HepG2 (cell line): ENCODE measurements around the gene WWC2. TPM values are rescaled to one million over a fixed set of nuclear protein-coding genes. Genes with fewer than 3 reads are reported as not detected.
A peak's percentile ranks its signal among the peaks of the same experiment; 100 is the strongest.

Experiments used
- CEBPB ChIP-seq: IDR thresholded peaks from 2 replicates; pipeline ENCODE4 v1.6.1; 2011; ENCODE audit warnings: low read depth, low read length, improper control_type of control experiment, borderline replicate concordance
- HOXD1 ChIP-seq: sonication (generic); formaldehyde crosslinking; IDR thresholded peaks from 2 replicates; pipeline ENCODE4 v1.5.0; 2020; ENCODE audit warnings: missing genetic modification reagents
- MXI1 ChIP-seq: IDR thresholded peaks from 3 replicates; pipeline ENCODE4 v1.6.1; 2012; ENCODE audit warnings: low read depth, low read length, inconsistent platforms, borderline replicate concordance
- MYPOP ChIP-seq: sonication (generic); formaldehyde crosslinking; IDR thresholded peaks from 2 replicates; pipeline ENCODE4 v1.8.1; 2023; ENCODE audit warnings: mild to moderate bottlenecking, moderate library complexity, missing genetic modification reagents
- NCOR1 ChIP-seq: fragments of 200-600 bp; sonication (generic); IDR thresholded peaks from 2 replicates; pipeline ENCODE4 v1.7.0; 2017; ENCODE audit warnings: antibody characterized with exemption, low read length, borderline replicate concordance
- PCBP1 ChIP-seq: fragments of 200-400 bp; formaldehyde crosslinking; IDR thresholded peaks from 2 replicates; pipeline ENCODE4 v1.6.1; 2017; ENCODE audit warnings: mild to moderate bottlenecking, low read depth, low read length, borderline replicate concordance
- SMAD3 ChIP-seq: sonication (generic); formaldehyde crosslinking; IDR thresholded peaks from 2 replicates; pipeline ENCODE4 v1.4.0; 2020; ENCODE audit warnings: missing genetic modification reagents
- TBX2 ChIP-seq: sonication (generic); formaldehyde crosslinking; IDR thresholded peaks from 2 replicates; pipeline ENCODE4 v1.5.0; 2020; ENCODE audit warnings: missing genetic modification reagents, mild to moderate bottlenecking, borderline replicate concordance
- TEAD3 ChIP-seq: optimal IDR thresholded peaks from 2 replicates; pipeline ENCODE3; 2016; ENCODE audit warnings: borderline replicate concordance
- ZFP36L1 ChIP-seq: sonication (generic); formaldehyde crosslinking; IDR thresholded peaks from 2 replicates; pipeline ENCODE4 v1.8.0; 2022; ENCODE audit warnings: mild to moderate bottlenecking, missing genetic modification reagents, moderate library complexity
- ZNF432 ChIP-seq: sonication (generic); formaldehyde crosslinking; IDR thresholded peaks from 2 replicates; pipeline ENCODE4 v1.5.0; 2020; ENCODE audit warnings: missing genetic modification reagents, mild to moderate bottlenecking, borderline replicate concordance
- ZNF614 ChIP-seq: IDR thresholded peaks from 2 replicates; pipeline ENCODE4 v1.6.1; 2018; ENCODE audit warnings: missing biosample characterization, missing genetic modification reagents, inconsistent platforms, borderline replicate concordance
- ZNF737 ChIP-seq: sonication (generic); formaldehyde crosslinking; IDR thresholded peaks from 2 replicates; pipeline ENCODE4 v1.5.0; 2020; ENCODE audit warnings: missing genetic modification reagents, mild to moderate bottlenecking, borderline replicate concordance
- ZNF850 ChIP-seq: sonication (generic); formaldehyde crosslinking; conservative IDR thresholded peaks from 2 replicates; pipeline ENCODE4 v1.9.0; 2021; ENCODE audit warnings: mild to moderate bottlenecking, missing genetic modification reagents
- polyA plus RNA-seq, 8 experiments: library from polyadenylated mRNA; depleted of rRNA in 3 of 8; stranded (reverse) in 7 of 8; unstranded in 1 of 8; fragments of >200 nt; fragmentation: Illumina TruSeq in 4 of 8; extraction: Trizol in 4 of 8; gene quantifications; 2 replicates each; pipeline versions ENCODE4 v1.2.1 to v1.2.3, GENCODE V29; 2011 to 2016; ENCODE audit warnings: low read depth in 4 of 8, missing spikeins in 1 of 8, mixed read lengths in 1 of 8; ENCODE audit not compliant: insufficient read depth in 1 of 8
- total RNA-seq, 5 experiments: library from RNA; depleted of rRNA; stranded (reverse); fragments of >200 nt; fragmentation: Illumina TruSeq; extraction: Trizol; gene quantifications; 2 replicates each; pipeline ENCODE4 v1.2.3, GENCODE V29; 2016; ENCODE audit warnings: low read depth in 1 of 5
- TF ChIP-seq, protein P1 (sequence below): sonication (generic); formaldehyde crosslinking; IDR thresholded peaks from 2 replicates; pipeline ENCODE4 v1.8.1; 2023; ENCODE audit warnings: mild to moderate bottlenecking, inconsistent platforms, moderate library complexity, missing genetic modification reagents, borderline replicate concordance
- TF ChIP-seq, protein P2 (sequence below): sonication (generic); formaldehyde crosslinking; IDR thresholded peaks from 2 replicates; pipeline ENCODE4 v1.5.1; 2020; ENCODE audit warnings: mild to moderate bottlenecking, missing genetic modification reagents, moderate library complexity
- TF ChIP-seq, protein P3 (sequence below): sonication (generic); formaldehyde crosslinking; IDR thresholded peaks from 2 replicates; pipeline ENCODE4 v1.5.0; 2020; ENCODE audit warnings: mild to moderate bottlenecking, missing genetic modification reagents, borderline replicate concordance
- TF ChIP-seq, protein P4 (sequence below): sonication (generic); formaldehyde crosslinking; conservative IDR thresholded peaks from 2 replicates; pipeline ENCODE4 v1.4.0; 2020; ENCODE audit warnings: mild to moderate bottlenecking, missing genetic modification reagents, moderate library complexity

WWC2 gene
- total and polyA plus RNA-seq, 2 of the 13 experiments (the other 11 are each of a cell fraction or from before 2014, with no cell fraction given), result 40.0 to 50.1 TPM

- TF ChIP-seq ZFP36L1 (CRISPR knock-in tag) (no peak), MYPOP (CRISPR knock-in tag) (no peak), TEAD3 (CRISPR knock-in tag) (peak; percentile 92), MXI1 (no peak; the same call in 2 of the 3 replicates), ZNF614 (CRISPR knock-in tag) (0 out of 2 replicates have a peak, but pooled peaks have one; percentile 53), PCBP1 (no peak), ZNF850 (no peak), SMAD3 (CRISPR knock-in tag) (peak; percentile 57; the same call in 1 of the 2 replicates), TBX2 (peak; percentile 61; the same call in 1 of the 2 replicates), ZNF737 (no peak), NCOR1 (no peak), CEBPB (0 out of 2 replicates have a peak, but pooled peaks have one; percentile 8), ZNF432 (CRISPR knock-in tag) (no peak), HOXD1 (CRISPR knock-in tag) (no peak)
- TF ChIP-seq, protein P1, sequence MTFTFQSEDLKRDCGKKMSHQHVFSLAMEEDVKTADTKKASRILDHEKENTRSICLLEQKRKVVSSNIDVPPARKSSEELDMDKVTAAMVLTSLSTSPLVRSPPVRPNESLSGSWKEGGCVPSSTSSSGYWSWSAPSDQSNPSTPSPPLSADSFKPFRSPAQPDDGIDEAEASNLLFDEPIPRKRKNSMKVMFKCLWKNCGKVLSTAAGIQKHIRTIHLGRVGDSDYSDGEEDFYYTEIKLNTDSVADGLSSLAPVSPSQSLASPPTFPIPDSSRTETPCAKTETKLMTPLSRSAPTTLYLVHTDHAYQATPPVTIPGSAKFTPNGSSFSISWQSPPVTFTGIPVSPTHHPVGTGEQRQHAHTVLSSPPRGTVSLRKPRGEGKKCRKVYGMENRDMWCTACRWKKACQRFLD (CRISPR knock-in tag), result no peak
- TF ChIP-seq, protein P2, sequence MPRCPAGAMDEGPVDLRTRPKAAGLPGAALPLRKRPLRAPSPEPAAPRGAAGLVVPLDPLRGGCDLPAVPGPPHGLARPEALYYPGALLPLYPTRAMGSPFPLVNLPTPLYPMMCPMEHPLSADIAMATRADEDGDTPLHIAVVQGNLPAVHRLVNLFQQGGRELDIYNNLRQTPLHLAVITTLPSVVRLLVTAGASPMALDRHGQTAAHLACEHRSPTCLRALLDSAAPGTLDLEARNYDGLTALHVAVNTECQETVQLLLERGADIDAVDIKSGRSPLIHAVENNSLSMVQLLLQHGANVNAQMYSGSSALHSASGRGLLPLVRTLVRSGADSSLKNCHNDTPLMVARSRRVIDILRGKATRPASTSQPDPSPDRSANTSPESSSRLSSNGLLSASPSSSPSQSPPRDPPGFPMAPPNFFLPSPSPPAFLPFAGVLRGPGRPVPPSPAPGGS (CRISPR knock-in tag), result no peak
- TF ChIP-seq, protein P3, sequence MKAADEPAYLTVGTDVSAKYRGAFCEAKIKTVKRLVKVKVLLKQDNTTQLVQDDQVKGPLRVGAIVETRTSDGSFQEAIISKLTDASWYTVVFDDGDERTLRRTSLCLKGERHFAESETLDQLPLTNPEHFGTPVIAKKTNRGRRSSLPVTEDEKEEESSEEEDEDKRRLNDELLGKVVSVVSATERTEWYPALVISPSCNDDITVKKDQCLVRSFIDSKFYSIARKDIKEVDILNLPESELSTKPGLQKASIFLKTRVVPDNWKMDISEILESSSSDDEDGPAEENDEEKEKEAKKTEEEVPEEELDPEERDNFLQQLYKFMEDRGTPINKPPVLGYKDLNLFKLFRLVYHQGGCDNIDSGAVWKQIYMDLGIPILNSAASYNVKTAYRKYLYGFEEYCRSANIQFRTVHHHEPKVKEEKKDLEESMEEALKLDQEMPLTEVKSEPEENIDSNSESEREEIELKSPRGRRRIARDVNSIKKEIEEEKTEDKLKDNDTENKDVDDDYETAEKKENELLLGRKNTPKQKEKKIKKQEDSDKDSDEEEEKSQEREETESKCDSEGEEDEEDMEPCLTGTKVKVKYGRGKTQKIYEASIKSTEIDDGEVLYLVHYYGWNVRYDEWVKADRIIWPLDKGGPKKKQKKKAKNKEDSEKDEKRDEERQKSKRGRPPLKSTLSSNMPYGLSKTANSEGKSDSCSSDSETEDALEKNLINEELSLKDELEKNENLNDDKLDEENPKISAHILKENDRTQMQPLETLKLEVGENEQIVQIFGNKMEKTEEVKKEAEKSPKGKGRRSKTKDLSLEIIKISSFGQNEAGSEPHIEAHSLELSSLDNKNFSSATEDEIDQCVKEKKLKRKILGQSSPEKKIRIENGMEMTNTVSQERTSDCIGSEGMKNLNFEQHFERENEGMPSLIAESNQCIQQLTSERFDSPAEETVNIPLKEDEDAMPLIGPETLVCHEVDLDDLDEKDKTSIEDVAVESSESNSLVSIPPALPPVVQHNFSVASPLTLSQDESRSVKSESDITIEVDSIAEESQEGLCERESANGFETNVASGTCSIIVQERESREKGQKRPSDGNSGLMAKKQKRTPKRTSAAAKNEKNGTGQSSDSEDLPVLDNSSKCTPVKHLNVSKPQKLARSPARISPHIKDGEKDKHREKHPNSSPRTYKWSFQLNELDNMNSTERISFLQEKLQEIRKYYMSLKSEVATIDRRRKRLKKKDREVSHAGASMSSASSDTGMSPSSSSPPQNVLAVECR (CRISPR knock-in tag), result peak; percentile 51; the same call in 1 of the 2 replicates
- TF ChIP-seq, protein P4, sequence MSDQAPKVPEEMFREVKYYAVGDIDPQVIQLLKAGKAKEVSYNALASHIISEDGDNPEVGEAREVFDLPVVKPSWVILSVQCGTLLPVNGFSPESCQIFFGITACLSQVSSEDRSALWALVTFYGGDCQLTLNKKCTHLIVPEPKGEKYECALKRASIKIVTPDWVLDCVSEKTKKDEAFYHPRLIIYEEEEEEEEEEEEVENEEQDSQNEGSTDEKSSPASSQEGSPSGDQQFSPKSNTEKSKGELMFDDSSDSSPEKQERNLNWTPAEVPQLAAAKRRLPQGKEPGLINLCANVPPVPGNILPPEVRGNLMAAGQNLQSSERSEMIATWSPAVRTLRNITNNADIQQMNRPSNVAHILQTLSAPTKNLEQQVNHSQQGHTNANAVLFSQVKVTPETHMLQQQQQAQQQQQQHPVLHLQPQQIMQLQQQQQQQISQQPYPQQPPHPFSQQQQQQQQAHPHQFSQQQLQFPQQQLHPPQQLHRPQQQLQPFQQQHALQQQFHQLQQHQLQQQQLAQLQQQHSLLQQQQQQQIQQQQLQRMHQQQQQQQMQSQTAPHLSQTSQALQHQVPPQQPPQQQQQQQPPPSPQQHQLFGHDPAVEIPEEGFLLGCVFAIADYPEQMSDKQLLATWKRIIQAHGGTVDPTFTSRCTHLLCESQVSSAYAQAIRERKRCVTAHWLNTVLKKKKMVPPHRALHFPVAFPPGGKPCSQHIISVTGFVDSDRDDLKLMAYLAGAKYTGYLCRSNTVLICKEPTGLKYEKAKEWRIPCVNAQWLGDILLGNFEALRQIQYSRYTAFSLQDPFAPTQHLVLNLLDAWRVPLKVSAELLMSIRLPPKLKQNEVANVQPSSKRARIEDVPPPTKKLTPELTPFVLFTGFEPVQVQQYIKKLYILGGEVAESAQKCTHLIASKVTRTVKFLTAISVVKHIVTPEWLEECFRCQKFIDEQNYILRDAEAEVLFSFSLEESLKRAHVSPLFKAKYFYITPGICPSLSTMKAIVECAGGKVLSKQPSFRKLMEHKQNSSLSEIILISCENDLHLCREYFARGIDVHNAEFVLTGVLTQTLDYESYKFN (CRISPR knock-in tag), result peak; percentile 34; the same call in 1 of the 2 replicates
Observed at GRCh38 chr4:183101956-183102480, 3.0 kb downstream of the WWC2 start (continued).
